Spleen (tissue), 7 donors: ENCODE measurements around the gene G3BP2.

Source experiments
- CTCF ChIP-seq, 11 experiments: fragments of 200-600 bp in 7 of 11; fragments of 450-650 bp in 4 of 11; sonication (generic) in 4 of 11; IDR thresholded peaks in 8 of 11; conservative IDR thresholded peaks in 3 of 11; 1 replicate in 7 of 11; 2 replicates in 4 of 11; pipeline versions ENCODE4 v1.4.0 to v1.8.0; 2016 to 2021; ENCODE audit warnings: antibody characterized with exemption in 11 of 11, inconsistent platforms in 4 of 11, mild to moderate bottlenecking in 1 of 11
- POLR2AphosphoS5 ChIP-seq, 3 donors: sonication (generic); formaldehyde crosslinking; IDR thresholded peaks; one replicate each; pipeline ENCODE4 v1.5.1; 2017; ENCODE audit warnings: antibody characterized with exemption in 3 of 3
- donor health status: DM: no; HTN: no; CAD: no; lungs with moderate emphysema.
- donor health status: DM: no; HTN: no; CAD: no.
- donor health status: DM: no; HTN: no; CAD: no.

GRCh38 chr4:75698963-75699228, 25.7 kb upstream of the G3BP2 start:
- no peak for TF ChIP-seq POLR2AphosphoS5 (IDR thresholded peaks at IDR 0.05)
- TF ChIP-seq CTCF (IDR thresholded peaks at IDR 0.05 in 8 of 11, conservative IDR thresholded peaks at IDR 0.05 in 3 of 11), result no peak
